Thymus (tissue), 14 donors: ENCODE results near the gene CNRIP1. TPM values are rescaled to one million over a fixed set of nuclear protein-coding genes. Genes with fewer than 3 reads are reported as not detected.

Experiments used
- DNase-seq, 9 donors: peaks; one replicate each; pipeline ENCODE4 v3.0.0-alpha.2; 2013; ENCODE audit warnings: low spot score in 9 of 9, low read depth in 6 of 9, missing footprints in 1 of 9
- H3K27ac ChIP-seq, 2 donors: one replicate each; pipeline ENCODE4 v1.5.1; 2013; ENCODE audit warnings: control low read depth in 1 of 2, low read depth in 1 of 2, low read length in 1 of 2, mild to moderate bottlenecking in 1 of 2, moderate library complexity in 1 of 2
- H3K27me3 ChIP-seq, 2 donors: one replicate each; pipeline ENCODE4 v1.5.1; 2013; ENCODE audit warnings: low read length in 1 of 2; ENCODE audit not compliant: control insufficient read depth in 2 of 2, insufficient read depth in 1 of 2
- H3K36me3 ChIP-seq, 2 donors: one replicate each; pipeline ENCODE4 v1.5.1; 2013; ENCODE audit warnings: low read length in 1 of 2, mild to moderate bottlenecking in 1 of 2, moderate library complexity in 1 of 2; ENCODE audit not compliant: control insufficient read depth in 2 of 2, insufficient read depth in 2 of 2
- H3K4me1 ChIP-seq, 2 donors: one replicate each; pipeline ENCODE4 v1.5.1; 2013; ENCODE audit warnings: low read length in 2 of 2; ENCODE audit not compliant: control insufficient read depth in 2 of 2, insufficient read depth in 2 of 2
- H3K4me3 ChIP-seq, 2 donors: one replicate each; pipeline ENCODE4 v1.5.1; 2013; ENCODE audit warnings: low read length in 2 of 2, control low read depth in 1 of 2, mild to moderate bottlenecking in 1 of 2
- H3K9me3 ChIP-seq, 2 donors: one replicate each; pipeline ENCODE4 v1.5.1; 2013; ENCODE audit warnings: low read length in 1 of 2, mild to moderate bottlenecking in 1 of 2; ENCODE audit not compliant: control insufficient read depth in 2 of 2, insufficient read depth in 1 of 2
- WGBS: extraction: QIAGEN DNeasy Blood & Tissue Kit; methylation state at CpG from one replicate; pipeline ENCODE4 v1.1.7; 2013; 5-methylcytosine and 5-hydroxymethylcytosine counted together
- long read RNA-seq, 10 donors: transcript quantifications; one replicate each; lab custom pipeline, GENCODE V29; 2026
- polyA plus RNA-seq: library from polyadenylated mRNA; stranded (reverse); fragments of 200-250 nt; gene quantifications from one replicate; pipeline ENCODE4 v1.2.3, GENCODE V29; 2013
- total RNA-seq: library from RNA; stranded (reverse); fragments of 120-200 nt; gene quantifications from one replicate; pipeline ENCODE4 v1.2.4, GENCODE V29; 2013
- donor health status: healthy.

CNRIP1 gene
- total RNA-seq (3.8 TPM), polyA plus RNA-seq (10.3 TPM)
- long read RNA-seq, donor 1, result 0 reads
- long read RNA-seq, donor 2, transcript CNRIP1-201 (3 exons, 1,953 nt), result major isoform, 7 of 7 reads
- long read RNA-seq, donor 2, partial matches to known transcripts, result 0 of 7 reads
- long read RNA-seq, donor 2, other reads (novel, unspliced or antisense), result 0 of 7 reads
- long read RNA-seq, donor 3, partial matches to known transcripts, result 0 of 5 reads
- long read RNA-seq, donor 3, other reads (novel, unspliced or antisense), result 0 of 5 reads
- long read RNA-seq, donor 4, partial matches to known transcripts, result 0 of 5 reads
- long read RNA-seq, donor 4, other reads (novel, unspliced or antisense), result 0 of 5 reads
- long read RNA-seq, donor 5, transcript CNRIP1-201 (3 exons, 1,953 nt), result major isoform, 9 of 9 reads
- long read RNA-seq, donor 5, partial matches to known transcripts, result 0 of 9 reads
- long read RNA-seq, donor 5, other reads (novel, unspliced or antisense), result 0 of 9 reads
- long read RNA-seq, donor 6, partial matches to known transcripts, result 0 of 3 reads
- long read RNA-seq, donor 6, other reads (novel, unspliced or antisense), result 0 of 3 reads
- long read RNA-seq, donor 7, result 0 reads
- long read RNA-seq, donor 8, partial matches to known transcripts, result 0 of 3 reads
- long read RNA-seq, donor 8, other reads (novel, unspliced or antisense), result 0 of 3 reads
- long read RNA-seq, donor 9, result 0 reads
- long read RNA-seq, donor 10, partial matches to known transcripts, result 0 of 3 reads
- long read RNA-seq, donor 10, other reads (novel, unspliced or antisense), result 0 of 3 reads

GRCh38 chr2:68319398-68320117, at the start of gene CNRIP1:
Gene CNRIP1, minus strand, starts transcription at chr2:68319949. Its CDS starts 549 bp downstream, at chr2:68319400.
- peaks cover 3 to 12% of the 10 kb centered on the region in 2 donors for H3K4me1 ChIP-seq
- WGBS, result under 1% methylated on average over 64 of the region's 64 CpGs
- H3K4me3 ChIP-seq, result peak within 1 kb of the TSS; percentile 40 to 46
- H3K9me3 ChIP-seq, result peaks cover 0 to 3% of the 10 kb centered on the region in 2 donors
- peak within 1 kb of the TSS; percentile 59 to 73 for H3K27ac ChIP-seq
- no peaks in the 10 kb centered on the region for H3K36me3 ChIP-seq
- DNase-seq, result no peak
- H3K27me3 ChIP-seq, result peaks cover 24 to 54% of the 10 kb centered on the region in 2 donors

GRCh38 chr2:68369337-68369734, 49.6 kb upstream of the CNRIP1 start:
- 92% methylated on average over 10 of the region's 10 CpGs for WGBS
- Histone ChIP-seq H3K4me3 (no peak overlapping the region), H3K27me3 (no peaks in the 10 kb centered on the region), H3K36me3 (no peaks in the 10 kb centered on the region), H3K9me3 (no peaks in the 10 kb centered on the region), H3K4me1 (peaks cover 0 to 16% of the 10 kb centered on the region in 2 donors), H3K27ac (no peak overlapping the region)
- no peak for DNase-seq

GRCh38 chr2:68368654-68369336, 49.0 kb upstream of the CNRIP1 start:
- Histone ChIP-seq H3K4me3 (no peak overlapping the region), H3K4me1 (peaks cover 0 to 16% of the 10 kb centered on the region in 2 donors), H3K27ac (peak overlapping the region in 1 of 2 donors; percentile 25), H3K36me3 (no peaks in the 10 kb centered on the region), H3K27me3 (no peaks in the 10 kb centered on the region), H3K9me3 (no peaks in the 10 kb centered on the region)
- 93% methylated on average over 6 of the region's 6 CpGs for WGBS
- DNase-seq, result no peak

GRCh38 chr2:68367953-68368653, 48.4 kb upstream of the CNRIP1 start:
- Histone ChIP-seq H3K27me3 (no peaks in the 10 kb centered on the region), H3K9me3 (no peaks in the 10 kb centered on the region), H3K27ac (peak overlapping the region; percentile 25 to 68), H3K36me3 (no peaks in the 10 kb centered on the region), H3K4me1 (peaks cover 0 to 16% of the 10 kb centered on the region in 2 donors), H3K4me3 (no peak overlapping the region)
- DNase-seq, result no peak
- WGBS, result 48% methylated on average over 5 of the region's 5 CpGs

GRCh38 chr2:68366083-68366560, 46.4 kb upstream of the CNRIP1 start:
- WGBS, result 15% methylated on average over 4 of the region's 4 CpGs
- H3K36me3 ChIP-seq, result no peaks in the 10 kb centered on the region
- H3K9me3 ChIP-seq, result no peaks in the 10 kb centered on the region
- peak overlapping the region in 1 of 2 donors; percentile 34 for H3K4me3 ChIP-seq
- H3K27me3 ChIP-seq, result no peaks in the 10 kb centered on the region
- no peak for DNase-seq
- H3K27ac ChIP-seq, result peak overlapping the region in 1 of 2 donors; percentile 42
- H3K4me1 ChIP-seq, result peaks cover 0 to 17% of the 10 kb centered on the region in 2 donors

- 16% methylated on average over 7 of the region's 7 CpGs for WGBS
- peak within 1 kb of the TSS; percentile 24 to 34 for H3K4me3 ChIP-seq
- H3K36me3 ChIP-seq, result no peaks in the 10 kb centered on the region
- no peaks in the 10 kb centered on the region for H3K27me3 ChIP-seq
- H3K4me1 ChIP-seq, result peaks cover 0 to 17% of the 10 kb centered on the region in 2 donors
- DNase-seq, result peak in 1 of 9 donors; percentile 53
- H3K9me3 ChIP-seq, result no peaks in the 10 kb centered on the region
- H3K27ac ChIP-seq, result peak within 1 kb of the TSS; percentile 42 to 55
Observed at GRCh38 chr2:68365087-68365486, 45.3 kb upstream of the CNRIP1 start, which contains the start of gene PLEK. Gene PLEK, plus strand, starts transcription at chr2:68365282. Its CDS starts 70 bp downstream, at chr2:68365352.

GRCh38 chr2:68363721-68364120, 44.0 kb upstream of the CNRIP1 start:
- WGBS, result 97% methylated on average over 4 of the region's 4 CpGs
- Histone ChIP-seq H3K4me3 (no peak overlapping the region), H3K36me3 (no peaks in the 10 kb centered on the region), H3K27me3 (no peaks in the 10 kb centered on the region), H3K27ac (no peak overlapping the region), H3K4me1 (peaks cover 0 to 17% of the 10 kb centered on the region in 2 donors), H3K9me3 (no peaks in the 10 kb centered on the region)
- DNase-seq, result no peak

GRCh38 chr2:68362749-68363148, 43.0 kb upstream of the CNRIP1 start:
- no peaks in the 10 kb centered on the region for H3K27me3 ChIP-seq
- no peaks in the 10 kb centered on the region for H3K9me3 ChIP-seq
- no peaks in the 10 kb centered on the region for H3K36me3 ChIP-seq
- no peak for DNase-seq
- WGBS, result 56% methylated on average over 7 of the region's 7 CpGs
- no peak overlapping the region for H3K27ac ChIP-seq
- peaks cover 0 to 13% of the 10 kb centered on the region in 2 donors for H3K4me1 ChIP-seq
- H3K4me3 ChIP-seq, result no peak overlapping the region
